DOHH2 (cell line): ENCODE data around the gene SLC34A1.

Source experiments
- H3F3A ChIP-seq: fragments of 200-600 bp; sonication (generic), shearing (Covaris generic); 2 replicates; pipeline ENCODE4 v1.6.0; 2016; ENCODE audit warnings: antibody characterized with exemption, mild to moderate bottlenecking; ENCODE audit not compliant: control insufficient read depth, insufficient read depth
- H3K27ac ChIP-seq: fragments of 200-600 bp; sonication (generic); 2 replicates; pipeline ENCODE4 v1.5.1; 2014; ENCODE audit warnings: low read depth, mild to moderate bottlenecking, low read length, moderate library complexity
- H3K27me3 ChIP-seq: fragments of 200-600 bp; sonication (generic); 2 replicates; pipeline ENCODE4 v1.6.1; 2014; ENCODE audit warnings: mild to moderate bottlenecking, low read length, mixed read lengths; ENCODE audit not compliant: control insufficient read depth
- H3K36me3 ChIP-seq: fragments of 200-600 bp; sonication (generic); 2 replicates; pipeline ENCODE4 v1.6.1; 2014; ENCODE audit warnings: mild to moderate bottlenecking, low read length, moderate library complexity, mixed read lengths; ENCODE audit not compliant: control insufficient read depth
- H3K4me1 ChIP-seq: fragments of 200-600 bp; sonication (generic); 2 replicates; pipeline ENCODE4 v1.6.1; 2014; ENCODE audit warnings: mild to moderate bottlenecking, low read length, mixed read lengths; ENCODE audit not compliant: control insufficient read depth
- H3K4me2 ChIP-seq: fragments of 200-600 bp; sonication (generic); 2 replicates; pipeline ENCODE4 v1.6.0; 2014; ENCODE audit warnings: mild to moderate bottlenecking, low read length, moderate library complexity
- H3K4me3 ChIP-seq: fragments of 200-600 bp; sonication (generic); 2 replicates; pipeline ENCODE4 v1.5.1; 2014; ENCODE audit warnings: mild to moderate bottlenecking, low read length, mixed read lengths
- H3K79me2 ChIP-seq: fragments of 200-600 bp; sonication (generic); 2 replicates; pipeline ENCODE4 v1.6.1; 2014; ENCODE audit warnings: mild to moderate bottlenecking, low read length, mixed read lengths; ENCODE audit not compliant: control insufficient read depth
- H3K9me2 ChIP-seq: fragments of 200-600 bp; sonication (generic); replicated peaks from 2 replicates; pipeline ENCODE4 v1.6.1; 2014; ENCODE audit warnings: mild to moderate bottlenecking, low read length, mixed read lengths; ENCODE audit not compliant: control insufficient read depth
- H3K9me3 ChIP-seq: fragments of 200-600 bp; sonication (generic); 2 replicates; pipeline ENCODE4 v1.6.1; 2014; ENCODE audit warnings: antibody characterized with exemption, low read length, mixed read lengths; ENCODE audit not compliant: control insufficient read depth, insufficient read depth
- H4K20me1 ChIP-seq: fragments of 200-600 bp; sonication (generic); 2 replicates; pipeline ENCODE4 v1.6.0; 2014; ENCODE audit warnings: low read depth, mild to moderate bottlenecking, antibody characterized with exemption, low read length, moderate library complexity; ENCODE audit not compliant: control insufficient read depth, insufficient read depth
- EZH2phosphoT487 ChIP-seq: fragments of 200-600 bp; sonication (generic); IDR thresholded peaks from 2 replicates; pipeline ENCODE4 v1.6.1; 2017; ENCODE audit warnings: borderline replicate concordance, mild to moderate bottlenecking, antibody characterized with exemption, low read length, moderate library complexity, mixed read lengths
- TF ChIP-seq, protein P1 (sequence below): fragments of 200-600 bp; sonication (generic); IDR thresholded peaks from one replicate; pipeline ENCODE4 v1.5.1; 2014; ENCODE audit warnings: antibody characterized with exemption, mild to moderate bottlenecking, low read depth, low read length; ENCODE audit not compliant: poor library complexity, severe bottlenecking

Gene SLC34A1

DNA sequence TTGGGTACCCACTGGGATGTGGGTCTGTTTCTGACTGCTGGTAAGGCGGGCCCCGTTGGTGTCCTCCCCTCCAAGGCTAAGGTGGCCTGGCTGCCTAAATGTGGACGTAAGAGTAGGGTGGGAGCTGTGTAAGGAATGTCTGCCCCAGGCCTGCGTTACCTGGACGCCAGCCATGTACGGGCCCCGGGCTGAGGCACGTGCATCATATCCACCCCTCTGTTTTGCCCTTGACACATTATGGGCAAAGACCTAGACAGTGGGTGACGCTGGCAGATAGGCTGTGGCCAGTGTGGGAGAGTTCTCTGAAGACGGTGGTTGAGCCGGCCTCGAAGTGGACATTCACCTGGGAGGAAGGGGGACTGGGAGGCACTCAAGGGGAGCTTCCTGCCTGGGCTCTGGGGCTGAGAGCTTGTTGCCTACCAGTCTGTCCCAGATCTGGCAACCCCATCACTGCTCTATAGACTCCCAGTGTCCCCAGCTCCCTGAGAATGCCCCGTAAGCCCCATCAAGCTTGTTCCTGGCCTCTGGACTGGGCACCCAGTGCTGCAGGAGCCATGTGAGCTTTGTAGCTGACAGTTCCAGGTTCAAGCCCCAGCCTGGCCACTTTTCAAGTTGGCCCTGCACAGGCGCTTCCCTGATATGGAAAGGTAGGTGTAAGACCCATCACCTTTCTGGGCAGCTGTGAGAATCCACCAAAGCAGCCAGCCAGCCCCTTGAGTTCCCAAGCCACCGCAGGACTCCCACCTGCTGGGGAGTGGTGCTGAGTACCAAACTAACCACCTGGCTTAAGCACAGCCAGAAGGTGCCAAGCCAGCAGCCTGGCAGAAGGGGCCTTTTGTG is 59.1 kb downstream of the SLC34A1 start:
- peaks cover 36% of the 10 kb centered on the region for H3K4me1 ChIP-seq
- H3K9me2 ChIP-seq: no peaks in the 10 kb centered on the region
- no peak overlapping the region for H3K4me3 ChIP-seq
- H4K20me1 ChIP-seq: no peaks in the 10 kb centered on the region
- no peaks in the 10 kb centered on the region for H3K9me3 ChIP-seq
- H3K27me3 ChIP-seq: peaks cover 8% of the 10 kb centered on the region; the same call in 1 of the 2 replicates
- no peaks in the 10 kb centered on the region for H3K79me2 ChIP-seq
- TF ChIP-seq EZH2phosphoT487: no peak
- TF ChIP-seq, protein P1, sequence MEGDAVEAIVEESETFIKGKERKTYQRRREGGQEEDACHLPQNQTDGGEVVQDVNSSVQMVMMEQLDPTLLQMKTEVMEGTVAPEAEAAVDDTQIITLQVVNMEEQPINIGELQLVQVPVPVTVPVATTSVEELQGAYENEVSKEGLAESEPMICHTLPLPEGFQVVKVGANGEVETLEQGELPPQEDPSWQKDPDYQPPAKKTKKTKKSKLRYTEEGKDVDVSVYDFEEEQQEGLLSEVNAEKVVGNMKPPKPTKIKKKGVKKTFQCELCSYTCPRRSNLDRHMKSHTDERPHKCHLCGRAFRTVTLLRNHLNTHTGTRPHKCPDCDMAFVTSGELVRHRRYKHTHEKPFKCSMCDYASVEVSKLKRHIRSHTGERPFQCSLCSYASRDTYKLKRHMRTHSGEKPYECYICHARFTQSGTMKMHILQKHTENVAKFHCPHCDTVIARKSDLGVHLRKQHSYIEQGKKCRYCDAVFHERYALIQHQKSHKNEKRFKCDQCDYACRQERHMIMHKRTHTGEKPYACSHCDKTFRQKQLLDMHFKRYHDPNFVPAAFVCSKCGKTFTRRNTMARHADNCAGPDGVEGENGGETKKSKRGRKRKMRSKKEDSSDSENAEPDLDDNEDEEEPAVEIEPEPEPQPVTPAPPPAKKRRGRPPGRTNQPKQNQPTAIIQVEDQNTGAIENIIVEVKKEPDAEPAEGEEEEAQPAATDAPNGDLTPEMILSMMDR: no peak
- peaks cover 22% of the 10 kb centered on the region for H3F3A ChIP-seq
- H3K27ac ChIP-seq: no peak overlapping the region
- H3K36me3 ChIP-seq: peaks cover 40% of the 10 kb centered on the region
- no peak overlapping the region for H3K4me2 ChIP-seq

DNA sequence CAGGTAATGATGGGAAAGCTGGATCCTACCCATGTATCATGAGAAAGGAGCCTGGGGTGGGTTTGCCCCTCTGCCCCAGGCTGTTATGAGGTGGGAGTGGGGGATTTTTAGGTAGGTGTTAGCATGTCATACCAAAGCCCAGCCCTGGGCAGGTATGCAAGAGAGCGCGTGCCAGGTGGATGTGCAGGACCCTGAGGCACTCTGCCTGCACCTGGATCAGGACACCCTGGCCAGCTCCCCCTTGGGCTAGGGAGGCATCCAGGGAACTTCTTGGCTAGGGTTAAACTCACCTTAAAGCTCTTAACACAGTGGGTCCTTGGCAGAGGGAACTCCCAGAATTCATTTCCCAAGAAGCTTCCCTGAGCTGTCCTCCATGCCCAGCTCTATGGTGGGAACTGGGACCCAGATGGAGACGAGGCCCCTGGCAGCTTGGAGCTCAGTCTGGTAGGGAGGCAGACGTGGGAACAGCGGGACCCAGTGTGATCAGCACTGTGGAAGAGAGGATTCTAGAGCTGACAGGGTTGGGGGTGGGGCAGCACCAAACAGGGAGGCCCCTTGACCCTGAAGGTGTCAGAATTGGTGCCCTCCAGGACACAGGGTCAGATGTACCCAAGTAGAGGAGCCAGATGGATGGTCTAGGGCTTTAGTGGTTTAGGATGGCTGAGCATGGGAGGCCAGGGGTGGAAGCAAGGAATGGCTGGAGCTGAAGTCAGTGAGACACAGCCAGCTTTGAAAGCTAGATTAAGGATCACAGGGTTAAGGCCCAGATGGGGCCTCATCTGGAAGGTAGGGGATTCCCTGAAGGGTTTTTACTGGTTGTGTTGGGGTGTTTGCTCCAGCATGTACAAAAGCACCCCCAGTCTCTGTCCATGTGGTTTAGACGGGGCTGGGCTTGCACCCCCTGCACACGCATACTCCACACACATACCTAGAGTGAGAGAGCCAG is 60.1 kb downstream of the SLC34A1 start:
- H3K9me2 ChIP-seq: no peaks in the 10 kb centered on the region
- H3K36me3 ChIP-seq: peaks cover 33% of the 10 kb centered on the region
- no peaks in the 10 kb centered on the region for H4K20me1 ChIP-seq
- H3K27me3 ChIP-seq: peaks cover 8% of the 10 kb centered on the region; the same call in 1 of the 2 replicates
- TF ChIP-seq EZH2phosphoT487: no peak
- TF ChIP-seq, protein P1: no peak
- H3F3A ChIP-seq: peaks cover 21% of the 10 kb centered on the region
- H3K4me1 ChIP-seq: peaks cover 41% of the 10 kb centered on the region
- no peak overlapping the region for H3K27ac ChIP-seq
- no peak overlapping the region for H3K4me2 ChIP-seq
- H3K4me3 ChIP-seq: no peak overlapping the region
- H3K9me3 ChIP-seq: no peaks in the 10 kb centered on the region
- H3K79me2 ChIP-seq: no peaks in the 10 kb centered on the region

DNA sequence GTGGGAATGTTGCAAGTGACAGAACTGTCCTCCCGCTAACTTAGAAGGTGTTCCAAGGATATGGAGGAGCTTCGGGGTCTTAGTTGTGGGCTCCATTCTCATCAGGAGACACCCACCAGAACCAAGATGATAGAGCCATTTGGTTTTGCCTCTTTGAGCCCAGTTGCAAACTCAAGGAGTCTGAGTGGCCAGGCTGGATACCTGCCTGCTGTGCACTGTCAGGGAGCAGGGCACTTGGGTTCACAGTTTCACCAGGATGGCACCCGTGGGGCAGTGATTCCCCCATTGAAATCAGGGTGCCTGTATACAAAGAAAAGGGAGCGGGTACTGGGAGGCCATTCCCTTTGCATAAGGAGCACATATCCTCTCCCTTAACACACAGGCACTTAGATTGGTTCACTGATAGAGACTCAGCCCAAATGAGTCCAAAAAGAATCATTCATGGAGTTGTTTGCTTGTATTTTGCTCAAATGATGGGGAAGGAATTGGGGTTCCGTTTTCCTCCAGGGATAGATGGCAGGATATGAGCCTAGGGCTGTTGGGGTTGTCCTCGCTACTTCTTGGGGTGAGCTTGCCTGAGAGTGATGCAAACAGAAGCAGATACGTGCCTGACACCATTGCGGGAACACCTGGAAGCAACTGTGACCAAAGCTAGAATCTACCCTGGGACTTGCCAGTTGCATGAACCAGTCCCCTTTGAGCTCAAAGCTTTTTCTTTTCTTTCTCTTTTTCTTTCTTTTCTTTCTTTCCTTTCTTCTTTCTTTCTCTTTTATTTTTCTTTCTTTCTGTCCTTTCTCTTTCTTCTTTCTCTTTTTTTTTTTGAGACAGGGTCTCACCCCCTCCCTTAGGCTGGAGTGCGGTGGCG is 61.0 kb downstream of the SLC34A1 start:
- no peaks in the 10 kb centered on the region for H3K79me2 ChIP-seq

More for the DNA sequence above, 61.0 kb downstream of the SLC34A1 start:
- Histone ChIP-seq H3K27ac (no peak overlapping the region), H3K4me2 (peak overlapping the region; percentile 99), H3K9me2 (no peaks in the 10 kb centered on the region), H3K9me3 (no peaks in the 10 kb centered on the region), H3K4me3 (peak overlapping the region; percentile 86), H3K36me3 (peaks cover 26% of the 10 kb centered on the region), H3K27me3 (peaks cover 8% of the 10 kb centered on the region; the same call in 1 of the 2 replicates), H3F3A (peaks cover 18% of the 10 kb centered on the region), H3K4me1 (peaks cover 41% of the 10 kb centered on the region), H4K20me1 (no peaks in the 10 kb centered on the region)
- TF ChIP-seq EZH2phosphoT487: no peak
- TF ChIP-seq, protein P1: no peak
